SK-N-SH treated with all-trans-retinoic acid at 6 μM for 48 hours (cell line): ENCODE results near the gene LSM12.

Experiments used
- ATAC-seq: fragments of 200-7000 bp; cut with Tn5 transposase; 3 replicates; pipeline ENCODE4 v1.9.1; 2020; ENCODE audit warnings: mild to moderate bottlenecking, moderate library complexity
- ARNTL ChIP-seq: fragments of 450-650 bp; formaldehyde crosslinking; IDR thresholded peaks from 2 replicates; pipeline ENCODE4 v1.5.0; 2020; ENCODE audit warnings: low read depth, mild to moderate bottlenecking, moderate library complexity, borderline replicate concordance
- BACH2 ChIP-seq: fragments of 250-450 bp; sonication (Bioruptor Pico); IDR thresholded peaks from 2 replicates; pipeline ENCODE4 v1.9.0; 2021; ENCODE audit warnings: mild to moderate bottlenecking, borderline replicate concordance
- CSDC2 ChIP-seq: fragments of 250-450 bp; sonication (Bioruptor Pico); IDR thresholded peaks from 2 replicates; pipeline ENCODE4 v1.5.0; 2020; ENCODE audit warnings: mild to moderate bottlenecking, moderate library complexity
- ESRRG ChIP-seq: fragments of 250-450 bp; sonication (Bioruptor Pico); IDR thresholded peaks from 2 replicates; pipeline ENCODE4 v1.6.1; 2021; ENCODE audit warnings: mild to moderate bottlenecking
- GLIS3 ChIP-seq: fragments of 250-450 bp; sonication (Bioruptor Pico); IDR thresholded peaks from 2 replicates; pipeline ENCODE4 v1.5.0; 2020; ENCODE audit warnings: mild to moderate bottlenecking, moderate library complexity
- OSR1 ChIP-seq: fragments of 250-450 bp; sonication (Bioruptor Pico); IDR thresholded peaks from 2 replicates; pipeline ENCODE4 v1.8.0; 2022; ENCODE audit warnings: moderate library complexity, mild to moderate bottlenecking, inconsistent platforms
- PPARA ChIP-seq: fragments of 250-450 bp; sonication (Bioruptor Pico); IDR thresholded peaks from 2 replicates; pipeline ENCODE4 v1.5.0; 2020; ENCODE audit warnings: mild to moderate bottlenecking, borderline replicate concordance
- RARB ChIP-seq: fragments of 250-450 bp; sonication (Bioruptor Pico); IDR thresholded peaks from 2 replicates; pipeline ENCODE4 v1.8.0; 2021; ENCODE audit warnings: mild to moderate bottlenecking, moderate library complexity
- SNAI2 ChIP-seq: fragments of 250-450 bp; sonication (Bioruptor Pico); IDR thresholded peaks from 2 replicates; pipeline ENCODE4 v1.5.0; 2020; ENCODE audit warnings: mild to moderate bottlenecking, moderate library complexity
- TCF4 ChIP-seq: fragments of 250-450 bp; sonication (Bioruptor Pico); IDR thresholded peaks from 2 replicates; pipeline ENCODE4 v1.8.0; 2021; ENCODE audit warnings: mild to moderate bottlenecking, moderate library complexity, borderline replicate concordance
- TOX ChIP-seq: fragments of 250-450 bp; sonication (Bioruptor Pico); IDR thresholded peaks from 2 replicates; pipeline ENCODE4 v1.8.0; 2021; ENCODE audit warnings: mild to moderate bottlenecking, moderate library complexity, borderline replicate concordance
- ZC3H10 ChIP-seq: fragments of 250-450 bp; sonication (Bioruptor Pico); IDR thresholded peaks from 2 replicates; pipeline ENCODE4 v1.5.1; 2021; ENCODE audit warnings: mild to moderate bottlenecking, moderate library complexity
- ZFP3 ChIP-seq: fragments of 250-450 bp; sonication (Bioruptor Pico); IDR thresholded peaks from 2 replicates; pipeline ENCODE4 v1.5.0; 2020; ENCODE audit warnings: mild to moderate bottlenecking, moderate library complexity
- ZFP30 ChIP-seq: fragments of 450-650 bp; formaldehyde crosslinking; IDR thresholded peaks from 2 replicates; pipeline ENCODE4 v1.5.0; 2022; ENCODE audit warnings: mild to moderate bottlenecking, moderate library complexity
- ZNF565 ChIP-seq: fragments of 450-650 bp; formaldehyde crosslinking; conservative IDR thresholded peaks from 2 replicates; pipeline ENCODE4 v1.5.0; 2020; ENCODE audit warnings: low read depth, mild to moderate bottlenecking, moderate library complexity
- ZNF70 ChIP-seq: fragments of 450-650 bp; formaldehyde crosslinking; IDR thresholded peaks from 2 replicates; pipeline ENCODE4 v1.5.0; 2020; ENCODE audit warnings: mild to moderate bottlenecking, moderate library complexity
- ZNF8 ChIP-seq: fragments of 450-650 bp; formaldehyde crosslinking; IDR thresholded peaks from 2 replicates; pipeline ENCODE4 v1.5.0; 2020; ENCODE audit warnings: mild to moderate bottlenecking, moderate library complexity
- TF ChIP-seq, protein P1 (sequence below): fragments of 250-450 bp; sonication (Bioruptor Pico); IDR thresholded peaks from 2 replicates; pipeline ENCODE4 v1.5.1; 2020; ENCODE audit warnings: low read depth, mild to moderate bottlenecking, moderate library complexity
- TF ChIP-seq, protein P2 (sequence below): fragments of 250-450 bp; sonication (Bioruptor Pico); IDR thresholded peaks from 2 replicates; pipeline ENCODE4 v1.8.0; 2020; ENCODE audit warnings: mild to moderate bottlenecking, moderate library complexity, borderline replicate concordance
- TF ChIP-seq, protein P3 (sequence below): fragments of 250-450 bp; sonication (Bioruptor Pico); IDR thresholded peaks from 2 replicates; pipeline ENCODE4 v1.8.0; 2021; ENCODE audit warnings: low read depth, mild to moderate bottlenecking, moderate library complexity, borderline replicate concordance
- TF ChIP-seq, protein P4 (sequence below): fragments of 250-450 bp; sonication (Bioruptor Pico); IDR thresholded peaks from 2 replicates; pipeline ENCODE4 v1.5.0; 2020; ENCODE audit warnings: mild to moderate bottlenecking, moderate library complexity
- TF ChIP-seq, protein P5 (sequence below): fragments of 250-450 bp; sonication (Bioruptor Pico); IDR thresholded peaks from 2 replicates; pipeline ENCODE4 v1.5.1; 2021; ENCODE audit warnings: mild to moderate bottlenecking, moderate library complexity

Gene LSM12

GRCh38 chr17:44076716-44077594, 10.5 kb upstream of the LSM12 start:
- no peak for ATAC-seq
- TF ChIP-seq ZFP3, result no peak
- TF ChIP-seq TOX (CRISPR knock-in tag), result no peak
- TF ChIP-seq SNAI2, result no peak
- TF ChIP-seq, protein P1, sequence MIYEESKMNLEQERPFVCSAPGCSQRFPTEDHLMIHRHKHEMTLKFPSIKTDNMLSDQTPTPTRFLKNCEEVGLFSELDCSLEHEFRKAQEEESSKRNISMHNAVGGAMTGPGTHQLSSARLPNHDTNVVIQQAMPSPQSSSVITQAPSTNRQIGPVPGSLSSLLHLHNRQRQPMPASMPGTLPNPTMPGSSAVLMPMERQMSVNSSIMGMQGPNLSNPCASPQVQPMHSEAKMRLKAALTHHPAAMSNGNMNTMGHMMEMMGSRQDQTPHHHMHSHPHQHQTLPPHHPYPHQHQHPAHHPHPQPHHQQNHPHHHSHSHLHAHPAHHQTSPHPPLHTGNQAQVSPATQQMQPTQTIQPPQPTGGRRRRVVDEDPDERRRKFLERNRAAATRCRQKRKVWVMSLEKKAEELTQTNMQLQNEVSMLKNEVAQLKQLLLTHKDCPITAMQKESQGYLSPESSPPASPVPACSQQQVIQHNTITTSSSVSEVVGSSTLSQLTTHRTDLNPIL, result no peak
- no peak for TF ChIP-seq GLIS3
- no peak for TF ChIP-seq ESRRG
- TF ChIP-seq, protein P2, sequence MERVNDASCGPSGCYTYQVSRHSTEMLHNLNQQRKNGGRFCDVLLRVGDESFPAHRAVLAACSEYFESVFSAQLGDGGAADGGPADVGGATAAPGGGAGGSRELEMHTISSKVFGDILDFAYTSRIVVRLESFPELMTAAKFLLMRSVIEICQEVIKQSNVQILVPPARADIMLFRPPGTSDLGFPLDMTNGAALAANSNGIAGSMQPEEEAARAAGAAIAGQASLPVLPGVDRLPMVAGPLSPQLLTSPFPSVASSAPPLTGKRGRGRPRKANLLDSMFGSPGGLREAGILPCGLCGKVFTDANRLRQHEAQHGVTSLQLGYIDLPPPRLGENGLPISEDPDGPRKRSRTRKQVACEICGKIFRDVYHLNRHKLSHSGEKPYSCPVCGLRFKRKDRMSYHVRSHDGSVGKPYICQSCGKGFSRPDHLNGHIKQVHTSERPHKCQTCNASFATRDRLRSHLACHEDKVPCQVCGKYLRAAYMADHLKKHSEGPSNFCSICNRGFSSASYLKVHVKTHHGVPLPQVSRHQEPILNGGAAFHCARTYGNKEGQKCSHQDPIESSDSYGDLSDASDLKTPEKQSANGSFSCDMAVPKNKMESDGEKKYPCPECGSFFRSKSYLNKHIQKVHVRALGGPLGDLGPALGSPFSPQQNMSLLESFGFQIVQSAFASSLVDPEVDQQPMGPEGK (CRISPR knock-in tag), result no peak
- TF ChIP-seq ZC3H10 (CRISPR knock-in tag), result no peak
- no peak for TF ChIP-seq RARB (CRISPR knock-in tag)
- no peak for TF ChIP-seq OSR1
- TF ChIP-seq, protein P3, sequence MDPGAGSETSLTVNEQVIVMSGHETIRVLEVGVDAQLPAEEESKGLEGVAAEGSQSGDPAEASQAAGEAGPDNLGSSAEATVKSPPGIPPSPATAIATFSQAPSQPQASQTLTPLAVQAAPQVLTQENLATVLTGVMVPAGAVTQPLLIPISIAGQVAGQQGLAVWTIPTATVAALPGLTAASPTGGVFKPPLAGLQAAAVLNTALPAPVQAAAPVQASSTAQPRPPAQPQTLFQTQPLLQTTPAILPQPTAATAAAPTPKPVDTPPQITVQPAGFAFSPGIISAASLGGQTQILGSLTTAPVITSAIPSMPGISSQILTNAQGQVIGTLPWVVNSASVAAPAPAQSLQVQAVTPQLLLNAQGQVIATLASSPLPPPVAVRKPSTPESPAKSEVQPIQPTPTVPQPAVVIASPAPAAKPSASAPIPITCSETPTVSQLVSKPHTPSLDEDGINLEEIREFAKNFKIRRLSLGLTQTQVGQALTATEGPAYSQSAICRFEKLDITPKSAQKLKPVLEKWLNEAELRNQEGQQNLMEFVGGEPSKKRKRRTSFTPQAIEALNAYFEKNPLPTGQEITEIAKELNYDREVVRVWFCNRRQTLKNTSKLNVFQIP (CRISPR knock-in tag), result no peak
- TF ChIP-seq ZFP30 (CRISPR knock-in tag), result no peak
- TF ChIP-seq CSDC2 (CRISPR knock-in tag), result no peak
- TF ChIP-seq ZNF8, result no peak
- TF ChIP-seq TCF4 (CRISPR knock-in tag), result no peak
- no peak for TF ChIP-seq ZNF70 (CRISPR knock-in tag)
- no peak for TF ChIP-seq ZNF565 (CRISPR knock-in tag)
- no peak for TF ChIP-seq ARNTL
- TF ChIP-seq PPARA, result no peak
- TF ChIP-seq, all 23 proteins: peak for 0

DNA sequence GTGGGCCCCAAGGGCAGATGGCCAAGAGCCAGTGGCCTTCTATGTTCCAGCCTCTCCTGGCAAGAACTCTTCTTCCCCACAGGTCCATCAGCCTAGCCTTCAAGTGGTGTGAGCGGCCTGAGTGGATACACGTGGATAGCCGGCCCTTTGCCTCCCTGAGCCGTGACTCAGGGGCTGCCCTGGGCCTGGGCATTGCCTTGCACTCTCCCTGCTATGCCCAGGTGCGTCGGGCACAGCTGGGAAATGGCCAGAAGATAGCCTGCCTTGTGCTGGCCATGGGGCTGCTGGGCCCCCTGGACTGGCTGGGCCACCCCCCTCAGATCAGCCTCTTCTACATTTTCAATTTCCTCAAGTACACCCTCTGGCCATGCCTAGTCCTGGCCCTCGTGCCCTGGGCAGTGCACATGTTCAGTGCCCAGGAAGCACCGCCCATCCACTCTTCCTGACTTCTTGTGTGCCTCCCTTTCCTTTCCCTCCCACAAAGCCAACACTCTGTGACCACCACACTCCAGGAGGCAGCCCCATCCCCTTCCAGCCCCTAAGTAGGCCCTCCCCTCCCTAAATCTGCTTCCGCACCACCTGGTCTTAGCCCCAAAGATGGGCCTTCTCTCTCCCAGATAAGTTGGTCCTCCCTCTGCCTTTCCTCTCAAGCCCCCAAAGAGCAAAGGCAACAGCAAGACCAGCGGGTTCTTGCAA, 9.3 kb upstream of the LSM12 start:
- TF ChIP-seq GLIS3, result no peak
- TF ChIP-seq, protein P4, sequence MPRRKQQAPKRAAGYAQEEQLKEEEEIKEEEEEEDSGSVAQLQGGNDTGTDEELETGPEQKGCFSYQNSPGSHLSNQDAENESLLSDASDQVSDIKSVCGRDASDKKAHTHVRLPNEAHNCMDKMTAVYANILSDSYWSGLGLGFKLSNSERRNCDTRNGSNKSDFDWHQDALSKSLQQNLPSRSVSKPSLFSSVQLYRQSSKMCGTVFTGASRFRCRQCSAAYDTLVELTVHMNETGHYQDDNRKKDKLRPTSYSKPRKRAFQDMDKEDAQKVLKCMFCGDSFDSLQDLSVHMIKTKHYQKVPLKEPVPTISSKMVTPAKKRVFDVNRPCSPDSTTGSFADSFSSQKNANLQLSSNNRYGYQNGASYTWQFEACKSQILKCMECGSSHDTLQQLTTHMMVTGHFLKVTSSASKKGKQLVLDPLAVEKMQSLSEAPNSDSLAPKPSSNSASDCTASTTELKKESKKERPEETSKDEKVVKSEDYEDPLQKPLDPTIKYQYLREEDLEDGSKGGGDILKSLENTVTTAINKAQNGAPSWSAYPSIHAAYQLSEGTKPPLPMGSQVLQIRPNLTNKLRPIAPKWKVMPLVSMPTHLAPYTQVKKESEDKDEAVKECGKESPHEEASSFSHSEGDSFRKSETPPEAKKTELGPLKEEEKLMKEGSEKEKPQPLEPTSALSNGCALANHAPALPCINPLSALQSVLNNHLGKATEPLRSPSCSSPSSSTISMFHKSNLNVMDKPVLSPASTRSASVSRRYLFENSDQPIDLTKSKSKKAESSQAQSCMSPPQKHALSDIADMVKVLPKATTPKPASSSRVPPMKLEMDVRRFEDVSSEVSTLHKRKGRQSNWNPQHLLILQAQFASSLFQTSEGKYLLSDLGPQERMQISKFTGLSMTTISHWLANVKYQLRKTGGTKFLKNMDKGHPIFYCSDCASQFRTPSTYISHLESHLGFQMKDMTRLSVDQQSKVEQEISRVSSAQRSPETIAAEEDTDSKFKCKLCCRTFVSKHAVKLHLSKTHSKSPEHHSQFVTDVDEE, result no peak
- TF ChIP-seq CSDC2 (CRISPR knock-in tag), result no peak
- TF ChIP-seq ZFP3, result no peak
- TF ChIP-seq, protein P5, sequence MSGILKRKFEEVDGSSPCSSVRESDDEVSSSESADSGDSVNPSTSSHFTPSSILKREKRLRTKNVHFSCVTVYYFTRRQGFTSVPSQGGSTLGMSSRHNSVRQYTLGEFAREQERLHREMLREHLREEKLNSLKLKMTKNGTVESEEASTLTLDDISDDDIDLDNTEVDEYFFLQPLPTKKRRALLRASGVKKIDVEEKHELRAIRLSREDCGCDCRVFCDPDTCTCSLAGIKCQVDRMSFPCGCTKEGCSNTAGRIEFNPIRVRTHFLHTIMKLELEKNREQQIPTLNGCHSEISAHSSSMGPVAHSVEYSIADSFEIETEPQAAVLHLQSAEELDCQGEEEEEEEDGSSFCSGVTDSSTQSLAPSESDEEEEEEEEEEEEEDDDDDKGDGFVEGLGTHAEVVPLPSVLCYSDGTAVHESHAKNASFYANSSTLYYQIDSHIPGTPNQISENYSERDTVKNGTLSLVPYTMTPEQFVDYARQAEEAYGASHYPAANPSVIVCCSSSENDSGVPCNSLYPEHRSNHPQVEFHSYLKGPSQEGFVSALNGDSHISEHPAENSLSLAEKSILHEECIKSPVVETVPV (CRISPR knock-in tag), result no peak
- TF ChIP-seq ZNF8, result no peak
- no peak for TF ChIP-seq TCF4 (CRISPR knock-in tag)
- TF ChIP-seq ARNTL, result no peak
- TF ChIP-seq ZNF70 (CRISPR knock-in tag), result no peak
- TF ChIP-seq, protein P3 (CRISPR knock-in tag), result no peak
- no peak for TF ChIP-seq PPARA
- TF ChIP-seq OSR1, result no peak
- no peak for TF ChIP-seq BACH2 (CRISPR knock-in tag)
- TF ChIP-seq, all 23 proteins: peak for 0
- ATAC-seq, result no peak
